Measurements from ENCODE around the gene MYBBP1A. TPM values are rescaled to one million over a fixed set of nuclear protein-coding genes. Genes with fewer than 3 reads are reported as not detected.

The MYBBP1A gene
- total and polyA plus RNA-seq, 2 of the 8 experiments (the other 6 are each of a cell fraction or from before 2014, with no cell fraction given), result 46.8 to 151 TPM

DNA sequence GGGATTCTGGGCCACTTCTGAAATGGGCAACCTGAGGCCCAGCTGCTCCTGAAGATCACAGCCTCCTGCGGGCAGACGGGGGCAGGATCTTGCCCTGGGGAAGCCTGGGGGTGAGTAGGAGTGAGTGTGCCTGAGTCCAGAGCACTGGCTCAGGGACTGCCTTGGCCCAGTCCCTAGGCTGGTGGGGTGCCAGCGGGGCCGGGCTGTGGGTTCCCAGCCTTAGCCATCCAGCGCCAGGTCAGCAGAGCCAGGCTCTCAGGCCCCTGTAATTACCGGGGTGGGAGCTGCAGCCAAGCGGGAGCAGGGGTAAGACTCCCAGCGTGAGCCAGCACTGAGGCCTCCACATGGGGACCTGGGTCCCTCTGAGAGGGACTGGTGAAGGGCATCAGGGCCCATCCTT is 48.3 kb downstream of the MYBBP1A start:
- CTCF ChIA-PET (ENCODE audit: partially characterized antibody), result interaction anchor here (0.9 to 2.9 kb wide), 5 partner anchors 11 to 86 kb away, joined by 3 to 9 read pairs (median 4); partner anchors contain the start of gene GGT6
- H3K9me3 ChIP-seq (ENCODE audit: insufficient read depth in 2 of 2, low read depth in 1 of 2, low read length in 1 of 2), result no peaks in the 10 kb centered on the region
- H4K20me1 ChIP-seq (replicated peaks in 1 of 2; ENCODE audit: control insufficient read depth in 1 of 2, insufficient read depth in 2 of 2, low read length in 2 of 2), result no peaks in the 10 kb centered on the region
- TF ChIP-seq ZNF274 (IDR thresholded peaks at IDR 0.05; ENCODE audit: borderline replicate concordance, extremely low read depth, low read length), result no peak
- TF ChIP-seq SAP30 (IDR thresholded peaks at IDR 0.05; ENCODE audit: insufficient read depth, insufficient replicate concordance, low read length), result no peak
- H3K18ac ChIP-seq (ENCODE audit: extremely low read depth, low read length), result no peak overlapping the region
- DNase-seq (ENCODE audit: low read depth in 1 of 2, low spot score in 2 of 2), result no peak
- no peak overlapping the region for H3K4me2 ChIP-seq (ENCODE audit: insufficient read depth in 1 of 2, low read depth in 2 of 2, low read length in 2 of 2)
- no peak for FAIRE-seq
- no peak overlapping the region for H4K5ac ChIP-seq (ENCODE audit: insufficient read length, low read depth, low read length)
- no peak overlapping the region for H3K23ac ChIP-seq (ENCODE audit: insufficient read length)
- H4K8ac ChIP-seq (ENCODE audit: extremely low read depth, insufficient read depth, low read length), result no peak overlapping the region
- POLR2A ChIA-PET (ENCODE audit: partially characterized antibody), result interaction anchor here (0.8 kb wide), 1 partner anchor 26 kb away, joined by 4 read pairs; no protein-coding TSS in a partner anchor
- no peak overlapping the region for H3K4ac ChIP-seq (replicated peaks; ENCODE audit: insufficient read length, low read depth, low read length)
- WGBS, 2 experiments (ENCODE audit: extremely low coverage in 1 of 2, insufficient coverage in 1 of 2, insufficient read length in 1 of 2, insufficient replicate concordance in 2 of 2, low coverage in 1 of 2, low lambda C conversion rate in 2 of 2, missing lambda C conversion rate in 1 of 2), result 91% methylated on average over 8 of the region's 8 CpGs; no CpG with 5 or more reads in 1 of the 2 experiments
- H3K9ac ChIP-seq (replicated peaks in 1 of 4; ENCODE audit: extremely low read depth in 1 of 4, low read depth in 3 of 4, low read length in 3 of 4), result no peak overlapping the region
- no peak overlapping the region for H2BK12ac ChIP-seq (ENCODE audit: low read depth, low read length)
- no peak overlapping the region for H2BK20ac ChIP-seq (ENCODE audit: low read length)
- H3K23me2 ChIP-seq (ENCODE audit: low read depth, low read length), result no peaks in the 10 kb centered on the region
- H3K27ac ChIP-seq (ENCODE audit: low read depth, low read length), result no peak overlapping the region
- no peak overlapping the region for H2AK5ac ChIP-seq (ENCODE audit: low read depth, low read length)
- no peak overlapping the region for H2AFZ ChIP-seq (ENCODE audit: low read length)
- no peak overlapping the region for H3K4me3 ChIP-seq (ENCODE audit: extremely low read depth in 1 of 4, insufficient read depth in 2 of 4, low read depth in 3 of 4, low read length in 4 of 4)
- H3K27me3 ChIP-seq (replicated peaks in 1 of 4; ENCODE audit: control insufficient read depth in 3 of 4, extremely low read depth in 1 of 4, insufficient read depth in 3 of 4, low read length in 3 of 4), result no peaks in the 10 kb centered on the region; a peak in 3 of 7 replicates
- no peak overlapping the region for H3K14ac ChIP-seq (ENCODE audit: insufficient read length)
- H3K4me1 ChIP-seq (replicated peaks in 1 of 4; ENCODE audit: control insufficient read depth in 3 of 4, insufficient read depth in 4 of 4, low read length in 3 of 4), result peaks cover 0 to 3% (median 0%) of the 10 kb centered on the region in 4 experiments; a peak in 1 of 7 replicates
- H4K91ac ChIP-seq (replicated peaks; ENCODE audit: insufficient read length, low read length), result no peak overlapping the region
- no peaks in the 10 kb centered on the region for H3K36me3 ChIP-seq (ENCODE audit: control insufficient read depth in 2 of 4, insufficient read depth in 4 of 4, low read length in 3 of 4)
- no peak overlapping the region for H3K56ac ChIP-seq (replicated peaks; ENCODE audit: insufficient read length, low read depth, low read length)
- no peak overlapping the region for H2BK5ac ChIP-seq (ENCODE audit: low read depth, low read length)
- H2BK15ac ChIP-seq (ENCODE audit: low read length), result no peak overlapping the region
- no peaks in the 10 kb centered on the region for H3K79me2 ChIP-seq (ENCODE audit: control insufficient read depth in 1 of 2, insufficient read depth in 2 of 2, low read length in 2 of 2)
- no peak overlapping the region for H2BK120ac ChIP-seq (replicated peaks; ENCODE audit: low read depth, low read length)
- no peaks in the 10 kb centered on the region; the same call in 1 of the 2 replicates for H3K79me1 ChIP-seq (ENCODE audit: low read depth, low read length)
